ENCODE data around the gene LRRC27. TPM values are rescaled to one million over a fixed set of nuclear protein-coding genes. Genes with fewer than 3 reads are reported as not detected.
"Not testable (repeated sequence)": the region's sequence is repeated elsewhere in the genome, so short reads cannot be mapped to it uniquely, and the experiment has no call there.

Gene LRRC27
- total RNA-seq, 1 experiment from 2014 or later = 5.6 TPM

- DNase-seq = no peak
- H3K27me3 ChIP-seq (ENCODE audit: low read length) = no peaks in the 10 kb centered on the region
- no peaks in the 10 kb centered on the region for H3K36me3 ChIP-seq (ENCODE audit: low read depth, low read length)
- H3K9ac ChIP-seq (ENCODE audit: low read length) = no peak overlapping the region
- ChIA-PET CTCF (no interaction called here), POLR2A (ENCODE audit: unreplicated experiment) (no interaction called here)
- H3K9me3 ChIP-seq (ENCODE audit: low read length) = no peaks in the 10 kb centered on the region
- no peaks in the 10 kb centered on the region for H3K9me2 ChIP-seq (replicated peaks; ENCODE audit: low read length)
- no peak overlapping the region for H3K27ac ChIP-seq (ENCODE audit: low read length)
- H4K20me1 ChIP-seq (ENCODE audit: low read length) = no peaks in the 10 kb centered on the region
- no TSS peak for BruUV-seq (replicated peaks)
- H3K79me2 ChIP-seq (ENCODE audit: low read length) = no peaks in the 10 kb centered on the region
- TF ChIP-seq EZH2phosphoT487 (IDR thresholded peaks at IDR 0.05; ENCODE audit: borderline replicate concordance, low read length) (no peak), EZH2 (IDR thresholded peaks at IDR 0.05; ENCODE audit: low read length, unreplicated experiment) (no peak), CTCF (conservative IDR thresholded peaks at IDR 0.05; ENCODE audit: low read depth, low read length) (no peak)
- H3K4me1 ChIP-seq (ENCODE audit: insufficient read depth, low read length) = peaks cover 26% of the 10 kb centered on the region
- intact Hi-C loops (cut with micrococcal nuclease) = no loop called here
- no peak overlapping the region for H2AFZ ChIP-seq (ENCODE audit: low read length)
- no peak for ATAC-seq
- H3K4me3 ChIP-seq (ENCODE audit: low read length) = no peak overlapping the region
- no peaks in the 10 kb centered on the region for H3F3A ChIP-seq (ENCODE audit: low read length, unreplicated experiment)
- no peak overlapping the region for H3K4me2 ChIP-seq (ENCODE audit: low read length)
These were observed 15.9 kb upstream of the LRRC27 start for GRCh38 chr10:132316133-132316532.

DNA sequence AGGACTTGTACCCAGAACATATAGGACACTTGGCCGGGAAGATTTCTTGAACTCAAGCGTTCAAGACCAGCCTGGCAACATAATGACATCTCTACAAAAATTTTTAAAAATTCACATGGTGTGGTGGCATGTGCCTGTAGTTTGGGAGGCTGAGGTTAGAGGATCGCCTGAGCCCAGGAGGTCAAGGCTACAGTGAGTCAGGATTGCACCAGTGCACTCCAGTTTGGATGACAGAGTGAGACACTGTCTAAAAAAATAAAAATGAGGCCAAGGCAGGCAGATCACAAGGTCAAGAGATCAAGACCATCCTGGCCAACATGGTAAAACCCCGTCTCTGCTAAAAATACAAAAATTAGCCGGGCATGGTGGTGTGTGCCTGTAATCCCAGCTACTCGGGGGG lies 14.5 kb upstream of the LRRC27 start:
- intact Hi-C loops (cut with micrococcal nuclease); H3K9me2 ChIP-seq (replicated peaks; ENCODE audit: low read length); H4K20me1 ChIP-seq (ENCODE audit: low read length); DNase-seq; H3K9ac ChIP-seq (ENCODE audit: low read length); H2AFZ ChIP-seq (ENCODE audit: low read length); H3K27me3 ChIP-seq (ENCODE audit: low read length); H3F3A ChIP-seq (ENCODE audit: low read length, unreplicated experiment); H3K79me2 ChIP-seq (ENCODE audit: low read length); H3K36me3 ChIP-seq (ENCODE audit: low read depth, low read length); BruUV-seq (replicated peaks); CTCF ChIA-PET; POLR2A ChIA-PET (ENCODE audit: unreplicated experiment); H3K27ac ChIP-seq (ENCODE audit: low read length); H3K9me3 ChIP-seq (ENCODE audit: low read length); ATAC-seq; H3K4me3 ChIP-seq (ENCODE audit: low read length); H3K4me2 ChIP-seq (ENCODE audit: low read length): not testable (repeated sequence)
- peaks cover 26% of the 10 kb centered on the region for H3K4me1 ChIP-seq (ENCODE audit: insufficient read depth, low read length)

GRCh38 chr10:132319853-132320653 lies 11.9 kb upstream of the LRRC27 start:
- Histone ChIP-seq H3K4me1 (ENCODE audit: insufficient read depth, low read length) (peaks cover 26% of the 10 kb centered on the region), H3K36me3 (ENCODE audit: low read depth, low read length) (no peaks in the 10 kb centered on the region), H2AFZ (ENCODE audit: low read length) (0 out of 2 replicates have a peak overlapping the region, but pooled peaks have one; percentile 50), H3F3A (ENCODE audit: low read length, unreplicated experiment) (no peaks in the 10 kb centered on the region), H3K9ac (ENCODE audit: low read length) (peak overlapping the region; percentile 15; the same call in 1 of the 2 replicates), H4K20me1 (ENCODE audit: low read length) (no peaks in the 10 kb centered on the region), H3K9me3 (ENCODE audit: low read length) (no peaks in the 10 kb centered on the region), H3K9me2 (replicated peaks; ENCODE audit: low read length) (no peaks in the 10 kb centered on the region), H3K4me2 (ENCODE audit: low read length) (peak overlapping the region; percentile 65), H3K4me3 (ENCODE audit: low read length) (no peak overlapping the region), H3K27me3 (ENCODE audit: low read length) (no peaks in the 10 kb centered on the region), H3K27ac (ENCODE audit: low read length) (peak overlapping the region; percentile 44), H3K79me2 (ENCODE audit: low read length) (no peaks in the 10 kb centered on the region)
- intact Hi-C loops (cut with micrococcal nuclease) = no loop called here
- peak; percentile 95 for ATAC-seq
- ChIA-PET CTCF (no interaction called here), POLR2A (ENCODE audit: unreplicated experiment) (interaction anchor here (0.7 kb wide), 1 partner anchor 128 kb away, joined by 5 read pairs; no protein-coding TSS in a partner anchor)
- TF ChIP-seq EZH2phosphoT487 (IDR thresholded peaks at IDR 0.05; ENCODE audit: borderline replicate concordance, low read length) = no peak
- TF ChIP-seq CTCF (conservative IDR thresholded peaks at IDR 0.05; ENCODE audit: low read depth, low read length) = no peak
- DNase-seq = peak; percentile 81
- BruUV-seq (replicated peaks) = no TSS peak
